ENCODE measurements around the gene DSC3.

The DSC3 gene

GRCh38 chr18:31042406-31043181 lies at the start of gene DSC3:
TSS of gene DSC3 (minus strand) at chr18:31042742. CDS start at chr18:31042660, 82 bp downstream.
- DNase-seq: no peak

- no peak for DNase-seq
Observed at GRCh38 chr18:31091350-31091749, 48.8 kb upstream of the DSC3 start.

GRCh38 chr18:31088532-31088931 lies 46.0 kb upstream of the DSC3 start:
- DNase-seq: no peak

GRCh38 chr18:31079973-31080372 lies 37.4 kb upstream of the DSC3 start:
- DNase-seq: no peak

GRCh38 chr18:31077878-31078277 lies 35.3 kb upstream of the DSC3 start:
- DNase-seq: no peak

GRCh38 chr18:31072175-31072574 lies 29.6 kb upstream of the DSC3 start:
- DNase-seq: no peak

- no peak for DNase-seq
Observed at GRCh38 chr18:31070206-31070605, 27.7 kb upstream of the DSC3 start.

- DNase-seq: no peak
Observed at GRCh38 chr18:31066266-31066665, 23.7 kb upstream of the DSC3 start.

GRCh38 chr18:31065036-31065773 lies 22.7 kb upstream of the DSC3 start:
- peak; percentile 50 for DNase-seq

- DNase-seq: no peak
Observed at GRCh38 chr18:31064130-31064529, 21.6 kb upstream of the DSC3 start.

GRCh38 chr18:31061945-31062344 lies 19.4 kb upstream of the DSC3 start:
- DNase-seq: no peak

GRCh38 chr18:31058897-31059296 lies 16.4 kb upstream of the DSC3 start:
- no peak for DNase-seq

GRCh38 chr18:31057917-31058316 lies 15.4 kb upstream of the DSC3 start:
- DNase-seq: no peak

- DNase-seq: no peak
Observed at GRCh38 chr18:31057051-31057450, 14.5 kb upstream of the DSC3 start.

GRCh38 chr18:31056296-31056695 lies 13.8 kb upstream of the DSC3 start:
- DNase-seq: no peak

GRCh38 chr18:31050635-31051034 lies 8.1 kb upstream of the DSC3 start:
- no peak for DNase-seq

- no peak for DNase-seq
Observed at GRCh38 chr18:31049189-31049588, 6.6 kb upstream of the DSC3 start.

- no peak for DNase-seq
Observed at GRCh38 chr18:31048216-31048615, 5.7 kb upstream of the DSC3 start.

GRCh38 chr18:31046916-31047315 lies 4.4 kb upstream of the DSC3 start:
- no peak for DNase-seq

- DNase-seq: no peak
Observed at GRCh38 chr18:31045599-31045998, 3.1 kb upstream of the DSC3 start.

- no peak for DNase-seq
Observed at GRCh38 chr18:31044926-31045325, 2.4 kb upstream of the DSC3 start.

- DNase-seq: no peak
Observed at GRCh38 chr18:31043709-31044108, 1.2 kb upstream of the DSC3 start.

- no peak for DNase-seq
Observed at GRCh38 chr18:31042084-31042405, 497 bp downstream of the DSC3 start.

- no peak for DNase-seq
Observed at GRCh38 chr18:31041271-31042083, 1.1 kb downstream of the DSC3 start.

All from fibroblast of upper back skin (primary cell).